CD4-positive, alpha-beta T cell (primary cell): ENCODE results near the gene TBC1D22B. TPM values are rescaled to one million over a fixed set of nuclear protein-coding genes. Genes with fewer than 3 reads are reported as not detected.

Source experiments
- ATAC-seq: fragments of 200-7000 bp; cut with Tn5 transposase; one replicate; pipeline ENCODE4 v1.10.0; 2022; ENCODE audit warnings: mild to moderate bottlenecking; ENCODE audit not compliant: poor library complexity
- CTCF ChIA-PET: fragments of 350-600 bp; sonication (Branson Sonifier 250); formaldehyde crosslinking; loops from one replicate; lab custom pipeline; 2021; ENCODE audit warnings: antibody characterized with exemption, inconsistent platforms; lab: Charles Lee
- POLR2A ChIA-PET: fragments of 350-600 bp; sonication (Branson Sonifier 250); formaldehyde crosslinking; loops from one replicate; lab custom pipeline; 2021; ENCODE audit warnings: antibody characterized with exemption, inconsistent platforms; lab: Charles Lee
- DNase-seq, 14 experiments: peaks; one replicate each; pipeline ENCODE4 v3.0.0-alpha.2; 2013 to 2020; ENCODE audit warnings: mixed read lengths in 2 of 14
- H3K27ac ChIP-seq, 2 donors: one replicate each; pipeline versions ENCODE4 v1.5.1 to v1.7.0; 2013; ENCODE audit warnings: low read length in 2 of 2, low read depth in 1 of 2, mild to moderate bottlenecking in 1 of 2
- H3K27me3 ChIP-seq, 2 experiments: 1 replicate in 1 of 2; 2 replicates in 1 of 2; pipeline versions ENCODE4 v1.6.1 to v1.7.0; 2013; ENCODE audit warnings: low read length in 2 of 2, control low read depth in 1 of 2, mild to moderate bottlenecking in 1 of 2, moderate library complexity in 1 of 2; ENCODE audit not compliant: insufficient read depth in 2 of 2, control insufficient read depth in 1 of 2
- H3K36me3 ChIP-seq: one replicate; pipeline ENCODE4 v1.6.1; 2013; ENCODE audit warnings: low read length, control low read depth; ENCODE audit not compliant: insufficient read depth
- H3K4me1 ChIP-seq: one replicate; pipeline ENCODE4 v1.6.1; 2013; ENCODE audit warnings: low read length, control low read depth; ENCODE audit not compliant: insufficient read depth
- H3K4me3 ChIP-seq: one replicate; pipeline ENCODE4 v1.5.1; 2013; ENCODE audit warnings: mild to moderate bottlenecking, low read length, moderate library complexity
- H3K9me3 ChIP-seq, 2 experiments: 1 replicate in 1 of 2; 2 replicates in 1 of 2; pipeline versions ENCODE4 v1.6.1 to v1.7.0; 2013; ENCODE audit warnings: low read length in 2 of 2, mild to moderate bottlenecking in 2 of 2, control low read depth in 1 of 2, moderate library complexity in 1 of 2; ENCODE audit not compliant: control insufficient read depth in 1 of 2, insufficient read depth in 1 of 2
- H3K27ac Mint-ChIP-seq: one replicate; pipeline ENCODE4 v1.8.0; 2020; ENCODE audit warnings: mixed read lengths
- H3K27me3 Mint-ChIP-seq: one replicate; pipeline ENCODE4 v1.8.0; 2021; ENCODE audit warnings: mixed read lengths
- H3K36me3 Mint-ChIP-seq: one replicate; pipeline ENCODE4 v1.8.0; 2021; ENCODE audit warnings: low read depth, mixed read lengths
- H3K4me1 Mint-ChIP-seq: one replicate; pipeline ENCODE4 v1.8.0; 2021; ENCODE audit warnings: low read depth, mixed read lengths
- H3K4me3 Mint-ChIP-seq: one replicate; pipeline ENCODE4 v1.8.0; 2020; ENCODE audit warnings: mild to moderate bottlenecking, mixed read lengths
- H3K9me3 Mint-ChIP-seq: one replicate; pipeline ENCODE4 v1.8.0; 2020; ENCODE audit warnings: mixed read lengths
- CTCF ChIP-seq: fragments of 200-600 bp; IDR thresholded peaks from one replicate; pipeline ENCODE4 v1.8.0; 2022; ENCODE audit warnings: antibody characterized with exemption, mild to moderate bottlenecking
- intact Hi-C, 2 experiments: fragments of 100-400 bp; cut with DNase I in 1 of 2; cut with micrococcal nuclease in 1 of 2; formaldehyde crosslinking; loops; one replicate each; pipeline versions ENCODE4 v1.15.1 to v1.9.0; 2023 to 2025; cut with DNase I, micrococcal nuclease
- total RNA-seq, 174 experiments: library from RNA in 2 of 174; stranded (reverse) in 2 of 174; gene quantifications; one replicate each; pipeline ENCODE4 v1.2.3 and lab custom pipeline; 2021 to 2026

The TBC1D22B gene
- total RNA-seq, 2 experiments from 2014 or later = 5.9 to 6.6 TPM

GRCh38 chr6:37259191-37259590, 1.6 kb downstream of the TBC1D22B start:
- POLR2A ChIA-PET = no interaction called here
- H3K4me1 ChIP-seq = peaks cover 21% of the 10 kb centered on the region
- CTCF ChIA-PET = interaction anchor here (1.1 kb wide), 1 partner anchor 49 kb away, joined by 4 read pairs; no protein-coding TSS in a partner anchor

GRCh38 chr6:37260040-37260439, 2.5 kb downstream of the TBC1D22B start:
- CTCF ChIA-PET = no interaction called here
- peak overlapping the region; percentile 73 for H3K27ac Mint-ChIP-seq
- H3K9me3 Mint-ChIP-seq = no peaks in the 10 kb centered on the region
- H3K27ac ChIP-seq = peak overlapping the region in 1 of 2 donors; percentile 92
- H3K27me3 ChIP-seq = no peaks in the 10 kb centered on the region
- no peak overlapping the region for H3K4me3 ChIP-seq
- intact Hi-C loops = no loop called here
- H3K4me3 Mint-ChIP-seq = peak overlapping the region; percentile 72
- ATAC-seq = no peak
- peaks cover 66% of the 10 kb centered on the region for H3K4me1 Mint-ChIP-seq
- TF ChIP-seq CTCF = no peak
- POLR2A ChIA-PET = no interaction called here
- no peaks in the 10 kb centered on the region for H3K9me3 ChIP-seq
- H3K36me3 Mint-ChIP-seq = peaks cover 10% of the 10 kb centered on the region
- H3K27me3 Mint-ChIP-seq = no peaks in the 10 kb centered on the region
- peaks cover 21% of the 10 kb centered on the region for H3K4me1 ChIP-seq
- no peaks in the 10 kb centered on the region for H3K36me3 ChIP-seq
- DNase-seq = peak in 1 of 14 experiments; percentile 27

More at GRCh38 chr6:37259191-37259590, 1.6 kb downstream of the TBC1D22B start:
- ATAC-seq (peak; percentile 7), DNase-seq (peak in 3 of 14 experiments; percentile 67 to 78 (median 73))
- intact Hi-C loops = loop anchor here in 1 of 2 experiments (5.0 kb wide), 2 partner anchors 37 to 372 kb away; partner anchors contain the start of gene C6orf89
- H3K9me3 ChIP-seq = no peaks in the 10 kb centered on the region
- peak overlapping the region; percentile 72 for H3K4me3 Mint-ChIP-seq
- peak overlapping the region; percentile 86 to 92 for H3K27ac ChIP-seq
- peaks cover 10% of the 10 kb centered on the region for H3K36me3 Mint-ChIP-seq
- H3K27me3 Mint-ChIP-seq = no peaks in the 10 kb centered on the region
- no peaks in the 10 kb centered on the region for H3K27me3 ChIP-seq
- H3K9me3 Mint-ChIP-seq = no peaks in the 10 kb centered on the region
- H3K36me3 ChIP-seq = no peaks in the 10 kb centered on the region
- H3K4me3 ChIP-seq = peak overlapping the region; percentile 82
- H3K27ac Mint-ChIP-seq = peak overlapping the region; percentile 73
- H3K4me1 Mint-ChIP-seq = peaks cover 59% of the 10 kb centered on the region
- no peak for TF ChIP-seq CTCF

- ChIA-PET CTCF (no interaction called here), POLR2A (no interaction called here)
- Mint-ChIP-seq H3K9me3 (no peaks in the 10 kb centered on the region), H3K4me3 (peak overlapping the region; percentile 36), H3K4me1 (peaks cover 70% of the 10 kb centered on the region), H3K27me3 (no peaks in the 10 kb centered on the region), H3K36me3 (peaks cover 10% of the 10 kb centered on the region), H3K27ac (peak overlapping the region; percentile 10)
- Histone ChIP-seq H3K27me3 (no peaks in the 10 kb centered on the region), H3K36me3 (no peaks in the 10 kb centered on the region), H3K4me1 (peaks cover 21% of the 10 kb centered on the region), H3K27ac (no peak overlapping the region), H3K9me3 (no peaks in the 10 kb centered on the region), H3K4me3 (no peak overlapping the region)
- no peak for TF ChIP-seq CTCF
- no peak for ATAC-seq
- intact Hi-C loops = no loop called here
- no peak for DNase-seq
Measured at GRCh38 chr6:37260444-37260843, 2.9 kb downstream of the TBC1D22B start.
